CD4-positive, alpha-beta memory T cell (primary cell): Measurements from ENCODE around the gene GPR87. TPM values are rescaled to one million over a fixed set of nuclear protein-coding genes. Genes with fewer than 3 reads are reported as not detected.

ENCODE experiments used
- CTCF ChIA-PET: fragments of 350-600 bp; sonication (Branson Sonifier 250); formaldehyde crosslinking; loops from one replicate; lab custom pipeline; 2021; ENCODE audit warnings: inconsistent platforms; ENCODE audit not compliant: partially characterized antibody; lab: Charles Lee
- POLR2A ChIA-PET: fragments of 350-600 bp; sonication (Branson Sonifier 250); formaldehyde crosslinking; loops from one replicate; lab custom pipeline; 2021; ENCODE audit not compliant: partially characterized antibody; lab: Charles Lee
- DNase-seq, 5 donors: peaks; one replicate each; pipeline versions ENCODE4 v3.0.0 to v3.0.0-alpha.2; 2020 to 2022; ENCODE audit warnings: mixed read lengths in 1 of 5
- H3K27ac ChIP-seq: one replicate; pipeline ENCODE4 v1.7.0; 2013; ENCODE audit warnings: low read depth, low read length
- H3K27me3 ChIP-seq: 2 replicates; pipeline ENCODE4 v1.7.0; 2013; ENCODE audit warnings: mild to moderate bottlenecking, low read length, moderate library complexity; ENCODE audit not compliant: insufficient read depth
- H3K36me3 ChIP-seq: 2 replicates; pipeline ENCODE4 v1.7.0; 2013; ENCODE audit warnings: mild to moderate bottlenecking, low read length, moderate library complexity; ENCODE audit not compliant: insufficient read depth
- H3K4me1 ChIP-seq: 2 replicates; pipeline ENCODE4 v1.7.0; 2013; ENCODE audit warnings: mild to moderate bottlenecking, low read length, moderate library complexity; ENCODE audit not compliant: insufficient read depth
- H3K4me3 ChIP-seq, 2 donors: one replicate each; pipeline ENCODE4 v1.7.0; 2013; ENCODE audit warnings: low read length in 2 of 2, mild to moderate bottlenecking in 1 of 2
- H3K9me3 ChIP-seq, 2 donors: one replicate each; pipeline ENCODE4 v1.7.0; 2013; ENCODE audit warnings: low read length in 2 of 2, control low read depth in 1 of 2; ENCODE audit not compliant: control insufficient read depth in 1 of 2
- H3K27ac Mint-ChIP-seq, 7 donors: one replicate each; pipeline ENCODE4 v1.8.0; 2020 to 2021; ENCODE audit warnings: mixed read lengths in 7 of 7, mild to moderate bottlenecking in 6 of 7, inconsistent platforms in 3 of 7, moderate library complexity in 3 of 7
- H3K27me3 Mint-ChIP-seq, 2 donors: one replicate each; pipeline ENCODE4 v1.8.0; 2020 to 2021; ENCODE audit warnings: mixed read lengths in 2 of 2
- H3K36me3 Mint-ChIP-seq, 2 donors: one replicate each; pipeline ENCODE4 v1.8.0; 2020 to 2021; ENCODE audit warnings: mixed read lengths in 2 of 2, inconsistent platforms in 1 of 2, mild to moderate bottlenecking in 1 of 2
- H3K4me1 Mint-ChIP-seq, 4 donors: one replicate each; pipeline ENCODE4 v1.8.0; 2020 to 2021; ENCODE audit warnings: mixed read lengths in 4 of 4, mild to moderate bottlenecking in 1 of 4
- H3K4me3 Mint-ChIP-seq, 8 donors: one replicate each; pipeline ENCODE4 v1.8.0; 2020 to 2021; ENCODE audit warnings: mixed read lengths in 8 of 8, mild to moderate bottlenecking in 7 of 8, moderate library complexity in 6 of 8, inconsistent platforms in 3 of 8
- H3K9me3 Mint-ChIP-seq, 8 donors: one replicate each; pipeline ENCODE4 v1.8.0; 2020 to 2021; ENCODE audit warnings: mixed read lengths in 8 of 8, mild to moderate bottlenecking in 5 of 8, inconsistent platforms in 3 of 8, moderate library complexity in 1 of 8
- intact Hi-C: fragments of 100-400 bp; cut with micrococcal nuclease; formaldehyde crosslinking; loops from one replicate; pipeline ENCODE4 v1.15.1; 2023
- polyA plus RNA-seq, 2 donors: library from polyadenylated mRNA; unstranded; fragments of 300-500 nt; fragmentation: Illumina TruSeq; gene quantifications; one replicate each; pipeline ENCODE4 v1.2.3, GENCODE V29; 2021
- total RNA-seq, 2 experiments: library from RNA; stranded (reverse); gene quantifications; one replicate each; pipeline ENCODE4 v1.2.3, GENCODE V29; 2021

The GPR87 gene
- total and polyA plus RNA-seq, 4 experiments from 2014 or later, result not detected

DNA sequence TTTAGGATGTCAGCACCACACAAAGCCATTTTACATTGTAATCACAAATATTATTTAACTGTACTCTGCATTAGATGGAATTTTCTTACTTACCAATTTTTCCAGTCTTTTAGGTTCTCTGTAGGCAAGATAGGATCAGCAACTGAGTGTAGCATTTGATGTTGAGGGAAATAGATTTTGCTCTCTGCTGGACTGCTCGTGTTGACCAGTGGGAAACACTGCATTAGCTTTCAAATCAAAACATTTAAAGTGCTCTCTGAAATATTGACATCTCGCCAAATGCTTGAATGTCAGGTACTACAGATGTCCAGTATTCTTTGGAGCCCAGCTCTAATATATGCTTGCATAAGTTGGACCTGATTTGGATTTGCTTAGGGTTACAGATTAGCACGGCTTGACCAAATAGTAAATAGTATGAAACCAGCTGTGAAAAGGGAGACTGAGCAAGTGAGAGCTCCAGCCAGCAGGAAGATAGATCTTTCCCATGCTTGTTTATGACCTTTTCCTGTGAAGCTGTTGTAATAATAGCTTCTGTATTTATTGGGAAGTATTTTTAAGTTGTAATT is 67.8 kb downstream of the GPR87 start:
- DNase-seq, result no peak
- intact Hi-C loops, result no loop called here
- no peaks in the 10 kb centered on the region for H3K4me1 ChIP-seq
- no peak overlapping the region for H3K4me3 Mint-ChIP-seq
- no peak overlapping the region for H3K4me3 ChIP-seq
- H3K27me3 Mint-ChIP-seq, result peaks cover 0 to 4% of the 10 kb centered on the region in 2 donors
- POLR2A ChIA-PET, result interaction anchor here (1.0 kb wide), 1 partner anchor 15 kb away, joined by 3 read pairs; no protein-coding TSS in a partner anchor
- H3K27ac ChIP-seq, result no peak overlapping the region
- no peak overlapping the region for H3K27ac Mint-ChIP-seq
- H3K36me3 Mint-ChIP-seq, result no peaks in the 10 kb centered on the region
- no peaks in the 10 kb centered on the region for H3K36me3 ChIP-seq
- no peaks in the 10 kb centered on the region for H3K27me3 ChIP-seq
- peaks cover 0 to 2% (median 0%) of the 10 kb centered on the region in 8 donors for H3K9me3 Mint-ChIP-seq
- no peaks in the 10 kb centered on the region for H3K4me1 Mint-ChIP-seq
- CTCF ChIA-PET, result no interaction called here
- H3K9me3 ChIP-seq, result no peaks in the 10 kb centered on the region

Other genes with a start within 250 kb of the GPR87 start
- under 1 TPM; 0.35 to 0.78 TPM for gene MED12L, start 231.2 kb downstream of the GPR87 start, total RNA-seq
- not detected for gene MED12L, start 231.2 kb downstream of the GPR87 start, polyA plus RNA-seq
- 100 to 1,000 TPM; 116 to 129 TPM for gene GPR171, start 113.6 kb downstream of the GPR87 start, total RNA-seq
- 100 to 1,000 TPM; 123 to 156 TPM for gene GPR171, start 113.6 kb downstream of the GPR87 start, polyA plus RNA-seq
- 1 to 10 TPM in 1 of 2 experiments, under 1 TPM in 1; 0.94 to 1.3 TPM for gene P2RY14, start 38.3 kb downstream of the GPR87 start, total RNA-seq
- gene P2RY14, start 38.3 kb downstream of the GPR87 start, polyA plus RNA-seq, result 1 to 10 TPM in 1 of 2 donors, under 1 TPM in 1; 0.36 to 1.2 TPM
- gene P2RY13, start 12.7 kb upstream of the GPR87 start, total RNA-seq, result not detected
- gene P2RY13, start 12.7 kb upstream of the GPR87 start, polyA plus RNA-seq, result not detected
- gene P2RY12, start 67.9 kb upstream of the GPR87 start, total RNA-seq, result not detected
- not detected for gene P2RY12, start 67.9 kb upstream of the GPR87 start, polyA plus RNA-seq
- not detected for gene IGSF10, start 144.2 kb upstream of the GPR87 start, total RNA-seq
- not detected for gene IGSF10, start 144.2 kb upstream of the GPR87 start, polyA plus RNA-seq